Rectal smooth muscle tissue (tissue), 1 donor: Measurements from ENCODE around the gene MXI1.

Source experiments
- H3K27ac ChIP-seq: one replicate; pipeline ENCODE4 v1.7.0; 2013; ENCODE audit warnings: low read depth, low read length, inconsistent platforms
- H3K27me3 ChIP-seq: one replicate; pipeline ENCODE4 v1.7.0; 2013; ENCODE audit warnings: low read length; ENCODE audit not compliant: control insufficient read depth, insufficient read depth
- H3K36me3 ChIP-seq: one replicate; pipeline ENCODE4 v1.7.0; 2013; ENCODE audit warnings: low read length; ENCODE audit not compliant: control insufficient read depth, insufficient read depth
- H3K4me1 ChIP-seq: one replicate; pipeline ENCODE4 v1.7.0; 2013; ENCODE audit warnings: low read length; ENCODE audit not compliant: control insufficient read depth, insufficient read depth
- H3K4me3 ChIP-seq: one replicate; pipeline ENCODE4 v1.7.0; 2013; ENCODE audit warnings: low read length
- H3K9ac ChIP-seq: one replicate; pipeline ENCODE4 v1.7.0; 2013; ENCODE audit warnings: low read length

The MXI1 gene

DNA sequence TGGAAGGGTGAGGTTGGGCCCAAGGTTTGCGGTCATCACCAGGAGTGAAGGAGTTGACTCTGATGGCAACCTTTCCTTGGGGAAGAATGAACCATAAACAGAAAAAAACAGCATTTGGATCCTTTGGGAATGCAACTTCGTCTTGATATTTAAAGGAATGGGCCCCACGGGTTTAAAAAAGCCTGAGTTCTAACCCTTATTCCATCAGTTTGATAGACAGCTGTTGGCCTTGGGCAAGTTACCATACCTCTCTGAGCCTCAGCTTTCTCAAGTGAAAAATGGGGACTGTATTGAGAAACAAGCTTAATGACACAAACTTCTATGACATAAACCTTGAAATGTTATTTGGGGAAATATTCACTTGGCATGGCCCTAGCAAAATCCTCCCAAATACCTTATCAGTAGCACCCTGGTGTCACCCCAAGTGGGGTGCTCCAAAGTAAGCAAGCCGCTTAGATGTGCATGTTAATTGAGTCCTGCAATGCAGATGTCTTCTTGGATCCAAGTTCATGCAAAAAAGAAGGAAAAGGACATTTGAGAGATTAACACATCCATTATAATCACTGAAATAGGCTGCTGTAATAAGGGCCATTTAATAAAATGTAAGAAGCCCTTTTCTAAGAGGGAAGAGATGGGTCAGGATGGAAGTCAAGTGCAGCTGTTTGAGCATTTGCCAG, 13.8 kb downstream of the MXI1 start:
- no peaks in the 10 kb centered on the region for H3K36me3 ChIP-seq
- no peaks in the 10 kb centered on the region for H3K27me3 ChIP-seq
- H3K4me1 ChIP-seq, result peaks cover 21% of the 10 kb centered on the region
- peak overlapping the region; percentile 16 for H3K9ac ChIP-seq
- H3K27ac ChIP-seq, result peak overlapping the region; percentile 91
- H3K4me3 ChIP-seq, result peak overlapping the region; percentile 58

DNA sequence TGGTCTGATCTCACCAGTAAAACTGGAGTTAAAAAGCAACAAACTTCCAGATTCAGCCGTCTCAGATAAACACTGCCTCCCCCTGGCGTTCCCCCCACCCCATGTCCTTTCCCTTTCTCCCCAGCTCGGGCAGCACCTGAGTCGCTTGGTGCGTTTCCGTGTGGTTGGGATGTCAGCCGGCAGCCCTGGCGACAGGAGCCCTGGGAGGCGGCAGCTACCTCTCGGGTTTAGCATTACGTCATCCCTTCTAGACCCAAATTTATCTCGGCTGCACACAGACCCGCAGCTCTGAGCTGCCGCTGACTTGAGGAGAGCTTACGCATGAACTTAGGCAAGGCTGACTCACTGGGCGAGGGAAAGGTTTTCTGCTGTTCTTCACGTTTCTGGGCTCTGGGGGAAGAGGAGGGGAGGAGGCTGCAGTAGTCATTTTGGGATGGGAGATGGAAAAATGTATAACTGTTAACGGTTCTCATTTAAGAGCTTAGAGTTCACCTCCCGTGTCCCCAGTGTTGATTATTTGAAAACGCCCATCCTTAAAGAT, 14.4 kb downstream of the MXI1 start:
- Histone ChIP-seq H3K27ac (peak overlapping the region; percentile 91), H3K36me3 (no peaks in the 10 kb centered on the region), H3K4me1 (peaks cover 21% of the 10 kb centered on the region), H3K4me3 (peak overlapping the region; percentile 58), H3K27me3 (no peaks in the 10 kb centered on the region), H3K9ac (peak overlapping the region; percentile 16)

DNA sequence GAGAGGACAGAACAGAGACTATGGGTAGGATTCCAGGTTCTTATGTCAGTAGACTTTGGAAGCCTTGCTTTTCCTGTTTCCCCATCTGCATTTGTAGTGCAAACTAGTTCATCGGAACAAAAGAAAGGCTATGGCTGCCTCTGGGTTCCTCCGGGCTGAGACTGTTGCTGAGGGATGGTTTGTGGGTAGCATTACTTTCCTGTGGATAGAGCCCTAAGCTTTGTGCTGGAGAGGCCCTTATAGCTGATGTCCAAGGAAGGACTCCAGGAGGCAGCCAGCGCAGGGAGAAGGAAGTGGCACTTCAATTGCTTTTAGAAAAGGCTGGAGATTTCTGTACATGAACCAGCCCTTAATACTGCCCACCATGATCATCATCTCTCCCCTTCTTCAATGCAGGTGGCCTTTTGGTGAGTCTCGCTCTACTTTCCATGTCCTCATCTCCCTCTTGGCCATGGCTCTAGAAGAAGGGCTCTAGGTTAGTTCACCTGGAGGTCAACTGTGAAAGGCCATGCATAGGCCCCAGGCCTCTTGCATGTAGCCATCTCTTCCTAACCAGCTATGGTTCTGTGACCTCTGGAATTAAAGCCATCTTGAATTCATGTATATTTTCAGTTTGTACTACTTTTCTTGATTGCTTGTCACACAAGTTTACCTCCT, 15.4 kb downstream of the MXI1 start:
- H3K9ac ChIP-seq, result no peak overlapping the region
- no peaks in the 10 kb centered on the region for H3K27me3 ChIP-seq
- H3K4me1 ChIP-seq, result peaks cover 21% of the 10 kb centered on the region
- H3K36me3 ChIP-seq, result no peaks in the 10 kb centered on the region
- peak overlapping the region; percentile 91 for H3K27ac ChIP-seq
- H3K4me3 ChIP-seq, result no peak overlapping the region

DNA sequence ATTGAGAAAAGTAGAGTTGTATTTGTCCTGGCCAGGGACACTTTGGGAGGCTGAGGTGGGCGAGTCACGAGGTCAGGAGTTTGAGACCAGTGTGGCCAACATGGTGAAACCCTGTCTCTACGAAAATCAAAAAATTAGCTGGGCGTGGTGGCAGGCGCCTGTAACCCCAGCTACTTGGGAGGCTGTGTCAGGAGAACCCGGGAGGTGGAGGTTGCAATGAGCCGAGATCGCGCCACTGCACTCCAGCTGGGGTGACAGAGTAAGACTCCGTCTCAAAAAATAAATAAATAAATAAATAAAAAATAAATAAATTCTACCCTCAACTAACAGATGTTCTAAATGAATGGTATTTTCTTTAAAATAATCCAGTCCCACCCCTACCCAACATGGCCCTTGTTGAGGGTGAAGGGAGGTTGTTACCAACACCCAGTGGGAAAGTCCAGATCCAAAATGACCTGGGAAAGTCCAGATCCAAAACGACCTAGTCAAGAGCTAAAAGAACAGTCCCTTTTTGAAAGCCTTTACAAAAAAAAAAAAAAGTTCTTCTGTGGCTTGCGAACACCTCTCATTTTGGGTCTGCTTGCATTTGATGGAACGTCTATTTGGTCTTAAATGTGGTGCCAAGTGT, 16.0 kb downstream of the MXI1 start:
- no peaks in the 10 kb centered on the region for H3K36me3 ChIP-seq
- no peak overlapping the region for H3K9ac ChIP-seq
- H3K27ac ChIP-seq, result peak overlapping the region; percentile 91
- peaks cover 21% of the 10 kb centered on the region for H3K4me1 ChIP-seq
- H3K27me3 ChIP-seq, result no peaks in the 10 kb centered on the region
- no peak overlapping the region for H3K4me3 ChIP-seq

GRCh38 chr10:110224992-110225391, 17.6 kb downstream of the MXI1 start:
- peak overlapping the region; percentile 69 for H3K4me3 ChIP-seq
- H3K9ac ChIP-seq, result no peak overlapping the region
- peak overlapping the region; percentile 94 for H3K27ac ChIP-seq
- no peaks in the 10 kb centered on the region for H3K36me3 ChIP-seq
- H3K4me1 ChIP-seq, result peaks cover 21% of the 10 kb centered on the region
- no peaks in the 10 kb centered on the region for H3K27me3 ChIP-seq

GRCh38 chr10:110225441-110225755, 18.0 kb downstream of the MXI1 start:
- no peak overlapping the region for H3K9ac ChIP-seq
- no peaks in the 10 kb centered on the region for H3K36me3 ChIP-seq
- H3K4me3 ChIP-seq, result peak overlapping the region; percentile 69
- peaks cover 17% of the 10 kb centered on the region for H3K4me1 ChIP-seq
- H3K27me3 ChIP-seq, result no peaks in the 10 kb centered on the region
- H3K27ac ChIP-seq, result peak overlapping the region; percentile 94

- Histone ChIP-seq H3K4me1 (peaks cover 14% of the 10 kb centered on the region), H3K27ac (peak overlapping the region; percentile 94), H3K4me3 (peak overlapping the region; percentile 88), H3K36me3 (no peaks in the 10 kb centered on the region), H3K9ac (peak overlapping the region; percentile 30), H3K27me3 (no peaks in the 10 kb centered on the region)
These were observed 18.5 kb downstream of the MXI1 start for GRCh38 chr10:110225756-110226542.

DNA sequence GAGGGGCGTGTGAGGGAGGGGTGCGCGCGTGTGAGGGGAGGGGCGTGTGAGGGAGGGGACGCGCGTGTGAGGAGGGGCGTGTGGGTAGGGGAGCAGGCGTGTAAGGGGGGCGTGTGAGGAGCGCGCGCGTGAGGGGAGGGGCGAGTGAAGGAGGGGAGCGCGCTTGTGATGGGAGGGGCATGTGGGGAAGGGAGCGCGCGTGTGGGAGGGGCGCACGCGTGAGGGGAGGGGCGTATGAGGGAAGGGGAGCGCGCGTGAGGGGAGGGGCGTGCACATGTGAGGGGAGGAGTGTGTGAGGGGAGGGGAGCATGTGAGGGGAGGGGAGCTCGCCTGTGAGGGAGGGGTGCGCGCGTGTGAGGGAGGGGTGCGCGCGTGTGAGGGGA, 19.1 kb downstream of the MXI1 start:
- H3K4me3 ChIP-seq, result no peak overlapping the region
- peaks cover 8% of the 10 kb centered on the region for H3K4me1 ChIP-seq
- no peaks in the 10 kb centered on the region for H3K36me3 ChIP-seq
- peak overlapping the region; percentile 94 for H3K27ac ChIP-seq
- no peaks in the 10 kb centered on the region for H3K27me3 ChIP-seq
- no peak overlapping the region for H3K9ac ChIP-seq

DNA sequence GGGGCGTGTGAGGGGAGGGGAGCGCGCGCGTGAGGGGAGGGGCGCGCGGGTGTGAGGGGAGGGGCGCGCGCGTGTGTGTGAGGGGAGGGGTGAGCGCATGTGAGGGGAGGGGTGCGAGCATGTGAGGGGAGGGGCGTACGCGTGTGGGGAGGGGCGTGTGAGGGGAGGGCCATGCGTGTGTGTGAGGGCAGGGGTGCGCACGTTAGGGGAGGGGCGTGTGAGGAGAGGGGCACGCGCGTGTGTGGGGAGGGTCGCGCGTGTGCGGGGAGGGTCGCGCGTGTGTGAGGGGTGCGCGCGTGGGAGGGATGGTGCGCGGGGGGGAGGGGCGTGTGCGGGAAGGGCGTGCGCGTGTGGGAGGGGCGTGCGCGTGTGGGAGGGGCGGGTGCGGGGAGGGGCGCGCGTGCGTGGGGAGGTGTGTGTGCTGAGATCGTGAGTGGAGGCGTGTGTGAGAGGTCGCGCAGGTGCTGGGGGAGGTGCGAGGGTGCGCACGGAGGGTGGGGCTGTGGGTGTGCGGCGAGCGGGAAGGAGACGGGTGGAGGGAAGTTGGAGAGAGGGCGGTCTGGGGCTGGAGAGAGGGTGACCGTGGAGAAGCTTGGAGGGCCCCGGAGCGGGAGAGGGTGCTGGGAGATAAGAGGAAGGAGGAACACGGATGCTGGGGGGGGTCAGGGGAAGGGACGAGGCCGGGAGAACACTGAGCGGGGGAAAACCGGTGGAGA, 19.7 kb downstream of the MXI1 start:
- Histone ChIP-seq H3K27ac (peak overlapping the region; percentile 94), H3K9ac (no peak overlapping the region), H3K27me3 (no peaks in the 10 kb centered on the region), H3K36me3 (no peaks in the 10 kb centered on the region), H3K4me3 (peak overlapping the region; percentile 61), H3K4me1 (peaks cover 5% of the 10 kb centered on the region)

DNA sequence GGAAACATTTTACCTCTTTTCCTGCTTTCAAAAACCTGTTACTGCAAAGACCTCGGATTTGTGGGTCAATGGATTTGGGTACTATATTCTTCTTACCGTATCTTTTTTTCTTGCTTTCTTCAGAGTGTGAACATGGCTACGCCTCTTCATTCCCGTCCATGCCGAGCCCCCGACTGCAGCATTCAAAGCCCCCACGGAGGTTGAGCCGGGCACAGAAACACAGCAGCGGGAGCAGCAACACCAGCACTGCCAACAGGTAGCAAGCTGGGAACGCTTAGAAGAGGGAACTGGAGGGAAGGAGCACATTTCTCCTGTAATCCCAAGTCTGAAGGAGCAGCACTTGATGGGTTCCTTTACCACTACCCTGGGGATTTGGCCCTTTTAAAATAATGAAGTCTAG, 20.7 kb downstream of the MXI1 start:
- Histone ChIP-seq H3K36me3 (no peaks in the 10 kb centered on the region), H3K4me3 (no peak overlapping the region), H3K27ac (no peak overlapping the region), H3K27me3 (no peaks in the 10 kb centered on the region), H3K4me1 (no peaks in the 10 kb centered on the region), H3K9ac (no peak overlapping the region)

- no peaks in the 10 kb centered on the region for H3K4me1 ChIP-seq
- no peak overlapping the region for H3K4me3 ChIP-seq
- H3K9ac ChIP-seq, result no peak overlapping the region
- no peak overlapping the region for H3K27ac ChIP-seq
- H3K36me3 ChIP-seq, result no peaks in the 10 kb centered on the region
- no peaks in the 10 kb centered on the region for H3K27me3 ChIP-seq
These were observed 21.8 kb downstream of the MXI1 start for GRCh38 chr10:110229155-110229554.

- no peaks in the 10 kb centered on the region for H3K27me3 ChIP-seq
- H3K27ac ChIP-seq, result no peak overlapping the region
- H3K4me1 ChIP-seq, result no peaks in the 10 kb centered on the region
- no peak overlapping the region for H3K4me3 ChIP-seq
- no peak overlapping the region for H3K9ac ChIP-seq
- no peaks in the 10 kb centered on the region for H3K36me3 ChIP-seq
These were observed 26.4 kb downstream of the MXI1 start for GRCh38 chr10:110233846-110234245.
